ENCODE data around the gene AUTS2.

AUTS2 gene

GRCh38 chr7:70678621-70679251 is 1080.5 kb downstream of the AUTS2 start:
- peak overlapping the region; percentile 62 for H3K4me2 ChIP-seq (ENCODE audit: low read depth, low read length, poor library complexity, severe bottlenecking)
- no peaks in the 10 kb centered on the region for H3K36me3 ChIP-seq (ENCODE audit: insufficient read depth, low read length)
- H3K4me1 ChIP-seq (ENCODE audit: insufficient read depth, low read length, poor library complexity, severe bottlenecking), result peaks cover 38% of the 10 kb centered on the region
- no peaks in the 10 kb centered on the region for H3K27me3 ChIP-seq (ENCODE audit: insufficient read depth, low read length, poor library complexity, severe bottlenecking)
- peaks cover 6% of the 10 kb centered on the region; the same call in 1 of the 2 replicates for H3F3A ChIP-seq (ENCODE audit: low read depth)
- H3K79me2 ChIP-seq (ENCODE audit: insufficient read depth, low read length), result no peaks in the 10 kb centered on the region
- TF ChIP-seq CTCF (conservative IDR thresholded peaks at IDR 0.05; ENCODE audit: low read length) (no peak), EZH2phosphoT487 (IDR thresholded peaks at IDR 0.05; ENCODE audit: borderline replicate concordance) (no peak)
- peak overlapping the region; percentile 17 for H3K9ac ChIP-seq (ENCODE audit: low read depth, low read length, poor library complexity, severe bottlenecking)
- no peak overlapping the region for H2AFZ ChIP-seq (ENCODE audit: low read length)
- H3K9me3 ChIP-seq (ENCODE audit: insufficient read depth, low read depth, low read length), result no peaks in the 10 kb centered on the region
- H4K20me1 ChIP-seq (ENCODE audit: insufficient read depth, low read length, poor library complexity, severe bottlenecking), result no peaks in the 10 kb centered on the region
- no peaks in the 10 kb centered on the region for H3K9me2 ChIP-seq (replicated peaks; ENCODE audit: low read depth, low read length)
- H3K4me3 ChIP-seq (ENCODE audit: low read length, poor library complexity, severe bottlenecking), result peak overlapping the region; percentile 20

- H3K4me1 ChIP-seq (ENCODE audit: insufficient read depth, low read length, poor library complexity, severe bottlenecking), result peaks cover 38% of the 10 kb centered on the region
- TF ChIP-seq CTCF (conservative IDR thresholded peaks at IDR 0.05; ENCODE audit: low read length), result no peak
These were observed 1081.4 kb downstream of the AUTS2 start for GRCh38 chr7:70679661-70680060.

GRCh38 chr7:70680306-70680705 is 1082.0 kb downstream of the AUTS2 start:
- Histone ChIP-seq H3K36me3 (ENCODE audit: insufficient read depth, low read length) (no peaks in the 10 kb centered on the region), H3K4me2 (ENCODE audit: low read depth, low read length, poor library complexity, severe bottlenecking) (no peak overlapping the region), H4K20me1 (ENCODE audit: insufficient read depth, low read length, poor library complexity, severe bottlenecking) (no peaks in the 10 kb centered on the region), H3K9ac (ENCODE audit: low read depth, low read length, poor library complexity, severe bottlenecking) (no peak overlapping the region), H3K79me2 (ENCODE audit: insufficient read depth, low read length) (no peaks in the 10 kb centered on the region), H3K9me3 (ENCODE audit: insufficient read depth, low read depth, low read length) (no peaks in the 10 kb centered on the region), H2AFZ (ENCODE audit: low read length) (no peak overlapping the region), H3K9me2 (replicated peaks; ENCODE audit: low read depth, low read length) (no peaks in the 10 kb centered on the region), H3K27me3 (ENCODE audit: insufficient read depth, low read length, poor library complexity, severe bottlenecking) (no peaks in the 10 kb centered on the region), H3K4me3 (ENCODE audit: low read length, poor library complexity, severe bottlenecking) (no peak overlapping the region), H3K4me1 (ENCODE audit: insufficient read depth, low read length, poor library complexity, severe bottlenecking) (peaks cover 38% of the 10 kb centered on the region), H3F3A (ENCODE audit: low read depth) (peaks cover 6% of the 10 kb centered on the region; the same call in 1 of the 2 replicates)
- TF ChIP-seq EZH2phosphoT487 (IDR thresholded peaks at IDR 0.05; ENCODE audit: borderline replicate concordance) (no peak), CTCF (conservative IDR thresholded peaks at IDR 0.05; ENCODE audit: low read length) (no peak)

More at GRCh38 chr7:70679661-70680060, 1081.4 kb downstream of the AUTS2 start:
- Histone ChIP-seq H3K4me2 (ENCODE audit: low read depth, low read length, poor library complexity, severe bottlenecking) (peak overlapping the region; percentile 62), H3K79me2 (ENCODE audit: insufficient read depth, low read length) (no peaks in the 10 kb centered on the region), H3F3A (ENCODE audit: low read depth) (peaks cover 6% of the 10 kb centered on the region; the same call in 1 of the 2 replicates), H3K36me3 (ENCODE audit: insufficient read depth, low read length) (no peaks in the 10 kb centered on the region), H3K4me3 (ENCODE audit: low read length, poor library complexity, severe bottlenecking) (no peak overlapping the region), H3K9me2 (replicated peaks; ENCODE audit: low read depth, low read length) (no peaks in the 10 kb centered on the region), H2AFZ (ENCODE audit: low read length) (no peak overlapping the region), H3K9me3 (ENCODE audit: insufficient read depth, low read depth, low read length) (no peaks in the 10 kb centered on the region), H4K20me1 (ENCODE audit: insufficient read depth, low read length, poor library complexity, severe bottlenecking) (no peaks in the 10 kb centered on the region), H3K27me3 (ENCODE audit: insufficient read depth, low read length, poor library complexity, severe bottlenecking) (no peaks in the 10 kb centered on the region), H3K9ac (ENCODE audit: low read depth, low read length, poor library complexity, severe bottlenecking) (peak overlapping the region; percentile 17)
